GM19328 (cell line): ENCODE data around the gene ALDH7A1.
A peak's percentile ranks its signal among the peaks of the same experiment; 100 is the strongest.
"Not testable (repeated sequence)": the region's sequence is repeated elsewhere in the genome, so short reads cannot be mapped to it uniquely, and the experiment has no call there.

Experiments
- ATAC-seq: cut with Tn5 transposase; IDR thresholded peaks from one replicate; pipeline ENCODE4 v1.9.1; 2021; ENCODE audit warnings: mild to moderate bottlenecking, moderate library complexity; ENCODE audit not compliant: unreplicated experiment

The ALDH7A1 gene

GRCh38 chr5:126597156-126597555 is 2.1 kb upstream of the ALDH7A1 start:
- no peak for ATAC-seq

GRCh38 chr5:126595486-126596083 is 566 bp upstream of the ALDH7A1 start:
- peak; percentile 21 for ATAC-seq

DNA sequence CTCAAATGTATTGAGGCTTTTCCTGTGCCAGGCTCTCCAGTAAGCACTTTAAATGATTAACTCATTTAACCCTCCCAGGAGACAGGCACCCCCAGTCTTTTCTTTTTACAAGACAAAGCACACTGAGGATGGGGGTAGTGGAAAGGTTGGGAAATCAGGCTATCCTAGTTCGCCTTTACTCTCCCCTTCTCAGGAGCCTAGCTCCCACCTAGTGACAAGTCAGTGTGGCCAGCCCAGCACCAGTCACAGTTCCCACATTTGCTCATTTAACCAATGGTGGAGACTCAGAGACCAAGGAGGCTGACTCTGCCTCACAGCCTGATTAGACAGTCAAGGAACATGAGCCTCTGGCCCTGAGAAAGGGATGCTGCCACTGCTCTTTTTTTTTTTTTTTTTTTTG is 3.5 kb downstream of the ALDH7A1 start:
- ATAC-seq: no peak

DNA sequence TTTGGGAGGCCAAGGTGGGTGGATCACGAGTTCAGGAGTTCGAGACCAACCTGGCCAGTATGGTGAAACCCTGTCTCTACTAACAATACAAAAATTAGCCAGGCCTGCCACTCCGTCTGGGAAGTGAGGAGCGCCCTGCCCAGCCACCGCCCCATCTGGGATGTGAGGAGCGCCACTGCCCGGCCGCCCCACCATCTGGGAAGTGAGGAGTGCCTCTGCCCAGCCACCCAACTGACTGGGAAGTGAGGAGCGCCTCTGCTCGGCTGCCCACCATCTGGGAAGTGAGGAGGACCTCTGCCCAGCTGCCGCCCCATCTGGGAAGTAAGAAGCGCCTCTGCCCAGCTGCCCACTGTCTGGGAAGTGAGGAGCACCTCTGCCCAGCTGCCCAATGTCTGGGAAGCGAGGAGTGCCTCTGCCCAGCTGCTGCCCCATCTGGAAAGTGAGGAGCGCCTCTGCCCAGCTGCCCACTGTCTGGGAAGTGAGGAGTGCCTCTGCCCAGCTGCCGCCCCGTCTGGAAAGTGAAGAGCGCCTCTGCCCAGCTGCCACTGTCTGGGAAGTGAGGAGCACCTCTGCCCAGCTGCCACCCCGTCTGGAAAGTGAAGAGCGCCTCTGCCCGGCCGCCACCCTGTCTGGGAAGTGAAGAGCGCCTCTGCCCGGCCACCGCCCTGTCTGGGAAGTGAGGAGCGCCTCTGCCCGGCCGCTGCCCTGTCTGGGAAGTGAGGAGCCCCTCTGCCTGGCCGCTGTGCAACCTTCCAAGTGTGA is 5.3 kb downstream of the ALDH7A1 start:
- ATAC-seq: no peak

DNA sequence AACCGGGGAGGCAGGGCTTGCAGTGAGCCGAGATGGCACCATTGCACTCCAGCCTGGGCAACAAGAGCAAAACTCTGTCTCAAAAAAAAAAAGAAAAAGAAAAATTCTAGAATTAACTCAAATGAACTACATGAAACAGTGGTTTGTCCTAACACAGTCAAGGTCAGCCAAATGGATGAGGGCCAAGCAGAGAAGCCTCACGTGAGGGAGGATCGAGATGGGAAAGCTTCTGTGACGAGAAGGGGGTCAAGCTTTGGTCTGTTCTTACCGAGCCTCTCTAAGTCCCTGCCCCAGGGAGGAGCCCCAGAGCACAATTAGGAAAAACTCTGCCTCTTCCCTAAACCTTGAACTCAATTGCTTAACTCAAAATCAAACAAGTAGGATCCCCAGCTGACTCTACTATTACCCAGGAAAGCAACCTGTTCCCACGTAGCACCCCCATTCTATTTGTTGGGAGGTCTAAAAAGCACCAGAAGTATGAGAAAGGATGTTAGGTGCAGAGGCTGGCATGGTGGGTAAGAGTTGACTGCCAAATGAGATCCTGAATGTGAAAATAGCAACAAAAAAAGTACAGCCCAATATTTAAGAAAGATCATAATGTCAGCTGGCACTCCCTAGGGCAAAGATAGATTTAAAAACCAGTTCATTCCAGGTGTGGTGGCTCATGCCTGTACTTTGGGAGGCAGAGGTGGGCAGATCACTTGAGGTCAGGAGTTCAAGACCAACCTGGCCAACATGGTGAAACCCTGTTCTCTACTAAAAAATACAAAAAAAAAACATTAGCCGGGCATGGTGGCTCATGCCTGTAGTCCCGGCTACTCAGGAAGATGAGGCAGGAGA is 7.2 kb downstream of the ALDH7A1 start:
- ATAC-seq: no peak

DNA sequence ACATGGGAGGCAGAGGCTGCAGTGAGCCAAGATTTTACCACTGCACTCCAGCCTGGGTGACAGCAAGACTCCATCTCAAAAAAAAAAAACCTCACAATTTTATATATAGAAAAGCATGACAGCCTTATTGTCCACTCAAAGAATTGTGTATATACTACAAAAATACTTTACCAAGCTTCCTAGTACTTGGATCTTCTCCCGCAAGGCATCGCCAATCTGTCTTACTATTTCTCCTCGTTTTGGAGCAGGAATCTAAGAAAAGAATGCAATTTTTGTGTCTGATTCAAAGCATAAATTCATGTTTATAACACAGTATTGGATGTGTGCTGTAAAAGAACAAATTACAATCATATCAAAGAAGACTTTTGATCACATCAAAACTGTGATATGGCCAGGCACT is 11.3 kb downstream of the ALDH7A1 start:
- no peak for ATAC-seq

DNA sequence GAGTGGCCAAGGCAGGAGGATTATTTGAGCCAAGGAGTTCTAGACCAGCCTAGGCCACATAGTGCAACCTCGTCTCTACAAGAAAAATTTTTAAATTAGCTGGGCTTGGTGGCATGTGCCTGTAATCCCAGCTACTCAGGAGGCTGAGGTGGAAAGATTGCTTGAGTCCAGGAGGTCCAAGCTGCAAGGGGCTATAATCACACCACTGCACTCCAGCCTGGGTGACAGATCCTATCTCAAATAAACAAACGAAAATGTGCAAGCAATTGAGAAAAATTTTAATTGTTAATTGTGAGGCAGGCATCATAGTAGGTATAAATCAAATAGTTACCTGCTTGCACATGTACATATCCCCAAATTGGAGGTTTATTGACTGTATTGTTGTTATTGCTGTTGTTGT is 15.3 kb downstream of the ALDH7A1 start:
- no peak for ATAC-seq

- ATAC-seq: no peak
Observed at GRCh38 chr5:126577415-126577814, 17.6 kb downstream of the ALDH7A1 start.

GRCh38 chr5:126576974-126577373 is 18.0 kb downstream of the ALDH7A1 start:
- ATAC-seq: no peak

- ATAC-seq: no peak
Observed at GRCh38 chr5:126575644-126576043, 19.4 kb downstream of the ALDH7A1 start.

DNA sequence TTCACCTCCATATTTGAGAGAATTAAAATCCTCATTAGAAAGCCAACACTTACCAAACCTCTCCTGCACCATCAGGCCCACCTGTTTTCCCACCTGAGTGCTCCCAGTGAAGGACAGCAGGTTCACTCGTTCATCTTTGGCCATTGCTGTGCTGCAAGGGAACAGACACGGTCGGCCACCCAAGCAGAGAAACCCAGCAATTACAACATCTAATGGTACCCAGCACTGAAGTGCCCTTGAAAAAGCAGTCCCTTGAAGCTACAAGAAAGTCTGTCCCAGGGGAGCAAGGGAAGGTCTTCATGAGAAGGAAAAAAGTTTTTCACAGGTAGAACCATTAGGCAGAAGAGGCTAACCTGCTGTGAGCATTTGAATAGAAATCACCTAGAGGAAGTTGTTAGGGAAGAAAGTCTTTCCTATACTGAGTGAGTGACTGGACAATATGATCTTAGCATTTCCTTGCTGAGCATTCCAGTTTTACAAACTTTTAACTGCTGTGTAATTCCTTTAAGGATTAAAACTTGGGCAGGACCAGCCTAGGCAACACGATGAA is 26.7 kb downstream of the ALDH7A1 start:
- ATAC-seq: no peak

- peak; percentile 81 for ATAC-seq
Observed at GRCh38 chr5:126562823-126563222, 32.2 kb downstream of the ALDH7A1 start.

GRCh38 chr5:126561908-126562307 is 33.1 kb downstream of the ALDH7A1 start:
- no peak for ATAC-seq

- not testable (repeated sequence) for ATAC-seq
Observed at GRCh38 chr5:126555101-126555500, 39.9 kb downstream of the ALDH7A1 start.

GRCh38 chr5:126552614-126553013 is 42.4 kb downstream of the ALDH7A1 start:
- ATAC-seq: no peak

DNA sequence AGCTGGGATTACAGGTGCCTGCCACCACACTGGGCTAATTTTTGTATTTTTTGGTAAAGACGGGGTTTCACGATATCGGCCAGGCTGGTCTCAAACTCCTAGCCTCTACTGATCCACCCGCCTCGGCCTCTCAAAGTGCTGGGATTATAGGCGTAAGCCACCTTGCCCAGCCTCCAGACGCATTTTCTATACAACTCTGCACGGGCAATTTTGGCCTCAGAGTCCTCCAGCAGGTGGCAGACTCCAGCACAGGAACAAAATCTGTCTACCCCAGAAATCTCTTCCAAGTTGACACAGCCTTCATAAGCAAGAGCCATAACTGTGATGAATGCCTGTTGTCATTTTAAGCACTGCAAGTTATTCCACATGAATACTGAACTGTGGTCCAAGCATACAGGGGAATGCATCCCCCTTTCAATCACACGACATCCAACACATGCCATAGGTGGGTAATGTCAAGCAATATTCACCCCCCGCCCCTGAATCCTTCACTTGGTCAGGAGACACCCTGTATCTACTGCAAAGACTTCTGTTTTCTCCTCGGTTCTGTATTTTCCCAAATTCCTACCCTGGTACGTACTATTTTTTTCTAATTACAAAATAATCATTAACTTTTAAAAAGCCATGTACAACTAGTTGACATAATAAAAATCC is 50.8 kb downstream of the ALDH7A1 start:
- peak; percentile 72 for ATAC-seq

GRCh38 chr5:126543660-126544059 is 51.4 kb downstream of the ALDH7A1 start:
- no peak for ATAC-seq

DNA sequence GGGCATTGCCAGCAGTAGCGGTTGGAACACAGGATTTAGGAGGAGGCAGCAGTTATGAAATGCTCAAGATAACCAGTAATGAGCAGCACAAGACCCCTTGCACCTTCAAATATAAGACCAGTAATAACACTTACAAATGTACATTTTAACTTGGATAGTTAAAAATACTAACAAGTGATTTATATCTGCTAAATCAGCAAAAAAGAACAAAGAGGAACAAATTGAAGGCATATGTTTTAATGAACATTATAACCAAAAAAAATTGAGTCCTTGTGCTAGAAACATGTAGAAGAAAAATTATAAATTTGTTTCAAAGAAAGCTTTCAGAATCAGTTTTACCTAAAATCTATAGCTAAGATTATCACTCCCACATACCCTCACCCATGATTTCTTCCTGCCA is 52.0 kb downstream of the ALDH7A1 start:
- no peak for ATAC-seq

DNA sequence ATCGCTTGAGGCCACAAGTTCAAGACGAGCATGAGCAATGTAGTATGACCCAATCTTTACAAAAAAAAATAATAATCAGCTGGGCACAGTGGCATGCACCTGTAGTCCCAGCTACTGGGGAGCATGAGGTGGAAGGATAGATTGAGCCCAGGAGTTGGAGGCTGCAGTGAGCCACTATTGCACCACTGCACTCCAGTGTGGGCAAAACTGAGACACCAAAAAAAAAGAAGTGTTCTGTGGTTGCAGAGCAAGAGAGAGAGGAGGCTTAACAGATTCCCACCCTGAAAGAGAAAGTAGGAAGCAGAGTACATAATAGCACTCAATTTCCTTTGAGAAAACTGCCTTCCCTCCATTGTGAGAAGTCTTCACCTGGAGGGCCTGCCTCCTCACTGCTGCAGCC is 52.6 kb downstream of the ALDH7A1 start:
- ATAC-seq: no peak

GRCh38 chr5:126540631-126541030 is 54.4 kb downstream of the ALDH7A1 start:
- no peak for ATAC-seq

DNA sequence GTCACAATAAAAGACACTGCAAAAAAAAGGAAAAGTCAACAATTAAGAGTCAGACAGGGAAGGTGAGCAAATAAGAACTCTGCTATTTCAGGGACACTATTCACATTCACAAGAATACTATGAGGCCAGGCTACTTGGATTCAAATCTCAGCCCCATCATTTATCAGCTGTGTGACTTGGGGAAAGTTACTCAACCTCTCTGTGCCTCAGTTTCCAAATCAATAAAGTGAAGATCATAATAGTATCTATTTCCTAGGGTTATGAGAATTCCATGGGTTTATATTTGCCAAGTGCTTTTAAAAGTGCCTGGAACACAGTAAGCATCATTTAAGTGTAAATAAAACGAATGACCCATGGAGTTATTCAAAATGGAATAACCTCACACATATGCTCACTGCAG is 56.4 kb downstream of the ALDH7A1 start:
- ATAC-seq: no peak
